Amniotic epithelial cell (primary cell): Measurements from ENCODE around the gene HNF1A.

Experiments
- DNase-seq: peaks from one replicate; pipeline ENCODE4 v3.0.0-alpha.2; 2010; ENCODE audit warnings: low read depth

The HNF1A gene

GRCh38 chr12:120959111-120959878 is 19.0 kb upstream of the HNF1A start:
- DNase-seq, result no peak

GRCh38 chr12:120960657-120961056 is 17.7 kb upstream of the HNF1A start:
- no peak for DNase-seq

GRCh38 chr12:120961604-120962531 is 16.5 kb upstream of the HNF1A start:
- DNase-seq, result no peak

GRCh38 chr12:120962532-120963020 is 15.8 kb upstream of the HNF1A start:
- DNase-seq, result peak; percentile 7

GRCh38 chr12:120964298-120964697 is 14.0 kb upstream of the HNF1A start:
- DNase-seq, result no peak

- no peak for DNase-seq
Measured at GRCh38 chr12:120965534-120966091, 12.7 kb upstream of the HNF1A start.

- no peak for DNase-seq
Measured at GRCh38 chr12:120970310-120970709, 8.0 kb upstream of the HNF1A start.

- peak; percentile 74 for DNase-seq
Measured at GRCh38 chr12:120971299-120972180, 6.8 kb upstream of the HNF1A start.

- DNase-seq, result no peak
Measured at GRCh38 chr12:120972870-120973543, 5.3 kb upstream of the HNF1A start.

- DNase-seq, result no peak
Measured at GRCh38 chr12:120977531-120978295, 630 bp upstream of the HNF1A start.

- no peak for DNase-seq
Measured at GRCh38 chr12:120979220-120979861, 998 bp downstream of the HNF1A start.

GRCh38 chr12:120979862-120980696 is 1.7 kb downstream of the HNF1A start:
- no peak for DNase-seq

- DNase-seq, result no peak
Measured at GRCh38 chr12:120980800-120981368, 2.5 kb downstream of the HNF1A start.

GRCh38 chr12:120981407-120981941 is 3.1 kb downstream of the HNF1A start:
- DNase-seq, result peak; percentile 7

- DNase-seq, result no peak
Measured at GRCh38 chr12:120982659-120983058, 4.3 kb downstream of the HNF1A start.

GRCh38 chr12:120983759-120984158 is 5.4 kb downstream of the HNF1A start:
- DNase-seq, result no peak

- no peak for DNase-seq
Measured at GRCh38 chr12:120984351-120984898, 6.1 kb downstream of the HNF1A start.

GRCh38 chr12:120988234-120988633 is 9.9 kb downstream of the HNF1A start:
- no peak for DNase-seq
